Naive B cell (primary cell): ENCODE data around the gene MAFB. TPM values are rescaled to one million over a fixed set of nuclear protein-coding genes. Genes with fewer than 3 reads are reported as not detected.

Experiments used
- ATAC-seq, 2 donors: fragments of 150-1000 bp; cut with Tn5 transposase; 2 replicates each; pipeline ENCODE4 v1.10.0; 2021; ENCODE audit warnings: low read depth in 2 of 2, mild to moderate bottlenecking in 2 of 2, moderate library complexity in 2 of 2
- DNase-seq: peaks from one replicate; pipeline ENCODE4 v3.0.0; 2022
- H3K27ac Mint-ChIP-seq, 6 donors: one replicate each; pipeline ENCODE4 v1.8.0; 2020 to 2022; ENCODE audit warnings: mild to moderate bottlenecking in 6 of 6, mixed read lengths in 6 of 6, moderate library complexity in 5 of 6, inconsistent platforms in 2 of 6
- H3K27me3 Mint-ChIP-seq, 3 donors: one replicate each; pipeline ENCODE4 v1.8.0; 2021 to 2022; ENCODE audit warnings: mixed read lengths in 3 of 3, mild to moderate bottlenecking in 1 of 3
- H3K36me3 Mint-ChIP-seq, 2 donors: one replicate each; pipeline ENCODE4 v1.8.0; 2020 to 2022; ENCODE audit warnings: mixed read lengths in 2 of 2, inconsistent platforms in 1 of 2, mild to moderate bottlenecking in 1 of 2
- H3K4me1 Mint-ChIP-seq, 3 donors: one replicate each; pipeline ENCODE4 v1.8.0; 2020 to 2022; ENCODE audit warnings: mixed read lengths in 3 of 3, inconsistent platforms in 1 of 3, mild to moderate bottlenecking in 1 of 3, moderate library complexity in 1 of 3
- H3K4me3 Mint-ChIP-seq, 8 donors: one replicate each; pipeline ENCODE4 v1.8.0; 2020 to 2022; ENCODE audit warnings: mild to moderate bottlenecking in 8 of 8, mixed read lengths in 8 of 8, moderate library complexity in 8 of 8, inconsistent platforms in 2 of 8
- H3K9me3 Mint-ChIP-seq, 7 donors: one replicate each; pipeline ENCODE4 v1.8.0; 2020 to 2022; ENCODE audit warnings: mixed read lengths in 7 of 7, mild to moderate bottlenecking in 5 of 7, inconsistent platforms in 2 of 7, moderate library complexity in 1 of 7
- polyA plus RNA-seq, 6 donors: library from polyadenylated mRNA; unstranded; fragments of 300-500 nt; fragmentation: Illumina TruSeq; gene quantifications; one replicate each; pipeline ENCODE4 v1.2.3, GENCODE V29; 2021; ENCODE audit warnings: low read depth in 6 of 6

Gene MAFB
- polyA plus RNA-seq, 6 donors from 2014 or later, result 0.12 to 0.51 (median 0.32) TPM; not detected in 1

DNA sequence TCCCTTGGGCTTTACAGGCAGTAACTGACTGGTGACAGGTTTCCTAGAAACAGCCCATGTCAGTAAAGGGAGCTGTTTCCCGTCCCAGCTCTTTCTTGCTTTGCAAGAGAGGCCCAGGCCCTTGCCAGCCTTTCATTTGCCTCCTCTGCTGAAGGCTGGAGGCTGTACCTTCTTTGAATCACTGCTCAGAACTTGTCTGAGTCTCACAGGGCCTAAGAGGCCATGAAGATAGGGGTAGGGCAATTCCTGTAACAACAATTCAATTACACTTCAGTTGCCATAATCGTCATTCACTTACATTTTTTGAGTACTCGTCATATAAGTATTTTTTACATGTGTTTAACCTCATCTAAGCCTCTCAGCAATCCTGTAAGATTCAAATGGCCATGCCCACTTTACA, 25.9 kb upstream of the MAFB start:
- H3K36me3 Mint-ChIP-seq, result no peaks in the 10 kb centered on the region
- peaks cover 34 to 60% (median 41%) of the 10 kb centered on the region in 3 donors for H3K27me3 Mint-ChIP-seq

DNA sequence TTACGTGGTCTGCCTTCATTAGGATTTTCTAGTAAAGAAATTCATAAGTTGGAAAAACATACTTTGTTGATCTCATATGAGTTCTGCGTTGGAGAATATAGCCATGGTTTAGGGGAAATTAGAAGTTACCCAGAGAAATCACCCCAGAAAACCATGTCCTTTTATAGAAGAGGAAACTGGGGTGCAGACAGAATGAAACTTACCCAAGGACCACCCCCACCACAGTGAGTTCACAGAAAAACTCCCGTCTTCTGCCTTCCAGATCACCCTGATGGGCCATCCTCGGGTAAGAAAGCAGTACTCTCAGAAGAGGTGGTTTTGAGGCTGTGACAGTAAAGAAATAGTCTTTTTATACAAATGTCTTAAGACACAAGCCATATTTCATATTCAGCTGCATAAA, 25.1 kb upstream of the MAFB start:
- H3K27me3 Mint-ChIP-seq, result peaks cover 30 to 60% (median 41%) of the 10 kb centered on the region in 3 donors
- DNase-seq (no peak), ATAC-seq (no peak)
- H3K36me3 Mint-ChIP-seq, result no peaks in the 10 kb centered on the region
- H3K9me3 Mint-ChIP-seq, result no peaks in the 10 kb centered on the region
- no peak overlapping the region for H3K27ac Mint-ChIP-seq
- no peak overlapping the region for H3K4me3 Mint-ChIP-seq
- H3K4me1 Mint-ChIP-seq, result no peaks in the 10 kb centered on the region

More for the DNA sequence above, 25.9 kb upstream of the MAFB start:
- no peak for DNase-seq
- no peak for ATAC-seq
- no peaks in the 10 kb centered on the region for H3K9me3 Mint-ChIP-seq
- H3K4me1 Mint-ChIP-seq, result no peaks in the 10 kb centered on the region
- H3K27ac Mint-ChIP-seq, result no peak overlapping the region
- H3K4me3 Mint-ChIP-seq, result no peak overlapping the region

DNA sequence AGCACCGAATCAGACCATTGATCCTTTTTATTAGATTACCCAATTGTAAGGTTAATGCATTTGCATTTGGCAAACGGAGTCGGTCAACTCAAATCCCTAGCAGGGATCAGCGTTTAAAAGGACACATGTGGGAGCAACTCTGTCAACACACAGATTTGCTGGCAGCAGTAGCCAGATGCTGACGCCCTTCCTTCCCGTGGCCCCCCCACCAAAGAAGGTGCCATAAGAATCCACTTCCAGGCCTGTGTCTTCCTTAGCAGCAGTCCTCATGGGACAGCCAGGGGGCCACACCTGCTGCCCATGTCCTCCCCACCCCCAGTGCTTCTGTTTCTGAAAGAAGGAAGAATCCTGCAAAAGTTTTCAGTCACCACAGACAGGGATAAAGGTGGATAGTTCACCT, 24.5 kb upstream of the MAFB start:
- no peak overlapping the region for H3K4me3 Mint-ChIP-seq
- no peak for ATAC-seq
- no peaks in the 10 kb centered on the region for H3K9me3 Mint-ChIP-seq
- no peak for DNase-seq
- H3K27ac Mint-ChIP-seq, result no peak overlapping the region
- no peaks in the 10 kb centered on the region for H3K4me1 Mint-ChIP-seq
- peaks cover 25 to 54% (median 37%) of the 10 kb centered on the region in 3 donors for H3K27me3 Mint-ChIP-seq
- no peaks in the 10 kb centered on the region for H3K36me3 Mint-ChIP-seq

DNA sequence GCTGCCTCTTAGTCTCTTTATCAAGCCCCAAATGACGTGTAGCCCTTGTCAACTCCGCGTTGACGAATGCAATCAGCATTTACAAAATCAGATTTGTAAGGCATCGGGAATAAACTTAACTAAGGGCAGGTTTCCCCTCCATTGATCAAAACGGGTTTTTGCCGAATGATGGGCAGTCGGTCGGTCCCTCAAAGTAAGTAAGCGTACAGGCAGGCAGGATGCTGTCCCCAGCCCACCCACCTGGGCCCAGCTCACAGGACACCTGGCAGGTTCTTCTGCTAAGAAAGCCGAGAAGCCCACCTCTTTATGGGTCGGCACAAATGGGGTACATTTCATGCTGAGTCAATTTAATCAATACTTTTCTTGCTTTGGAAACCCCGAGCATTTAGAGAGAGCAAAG, 22.0 kb upstream of the MAFB start:
- Mint-ChIP-seq H3K4me3 (no peak overlapping the region), H3K4me1 (no peaks in the 10 kb centered on the region), H3K36me3 (no peaks in the 10 kb centered on the region), H3K27me3 (peaks cover 17 to 33% (median 27%) of the 10 kb centered on the region in 3 donors), H3K9me3 (no peaks in the 10 kb centered on the region), H3K27ac (no peak overlapping the region)
- ATAC-seq, result no peak
- no peak for DNase-seq

DNA sequence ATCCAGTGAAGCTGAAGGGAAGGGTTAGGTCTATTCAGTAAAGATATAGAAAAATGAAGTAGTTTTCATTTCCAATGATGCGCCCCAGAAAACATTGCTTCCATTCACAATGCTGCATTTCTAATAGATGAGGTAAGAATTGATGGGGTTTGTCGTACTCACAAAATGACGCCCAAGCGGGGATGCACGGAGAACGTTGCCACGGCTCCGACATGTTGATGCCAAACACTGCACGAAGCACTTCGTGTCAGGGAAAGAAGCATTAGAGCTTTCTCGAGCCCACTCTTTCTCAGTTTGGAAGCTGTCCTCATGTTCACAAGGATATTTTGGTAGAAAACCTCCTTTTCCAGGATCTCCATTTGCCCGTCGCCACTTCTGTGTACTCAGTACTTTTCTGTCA, 21.6 kb upstream of the MAFB start:
- Mint-ChIP-seq H3K27ac (no peak overlapping the region), H3K4me1 (no peaks in the 10 kb centered on the region), H3K4me3 (no peak overlapping the region), H3K27me3 (peaks cover 19 to 29% (median 23%) of the 10 kb centered on the region in 3 donors), H3K36me3 (no peaks in the 10 kb centered on the region), H3K9me3 (no peaks in the 10 kb centered on the region)
- no peak for ATAC-seq
- DNase-seq, result no peak

DNA sequence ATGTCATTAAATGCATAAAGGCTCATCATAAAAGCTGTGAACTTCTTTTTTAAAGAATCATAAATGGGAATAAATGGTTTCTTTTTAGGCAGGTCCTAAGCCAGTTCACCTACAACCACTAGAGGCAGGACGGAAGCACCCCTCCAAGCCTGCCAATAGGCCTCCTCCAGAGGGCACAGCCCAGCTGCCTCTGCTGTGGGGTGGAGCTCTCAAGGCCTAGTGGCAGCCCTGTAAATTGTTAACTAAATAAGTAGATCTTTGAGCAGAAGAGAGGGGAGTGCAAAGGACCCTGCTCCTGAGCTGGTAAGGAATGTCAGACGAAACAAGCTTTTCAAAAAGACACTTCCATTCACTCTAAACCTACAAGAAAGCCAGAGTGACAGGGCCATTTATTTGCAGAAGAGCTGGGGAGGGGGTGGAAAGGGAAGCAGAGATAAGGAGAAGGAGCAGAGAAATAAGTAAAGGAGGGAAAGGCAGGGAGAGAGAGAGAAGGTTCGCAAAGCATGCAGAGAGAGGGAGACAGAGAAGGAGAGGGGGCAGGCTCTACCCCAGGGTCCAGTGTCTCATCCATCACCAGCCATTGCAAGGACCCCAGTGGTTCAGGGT, 18.0 kb upstream of the MAFB start:
- DNase-seq, result no peak
- no peaks in the 10 kb centered on the region for H3K4me1 Mint-ChIP-seq
- H3K27me3 Mint-ChIP-seq, result peaks cover 23 to 28% (median 27%) of the 10 kb centered on the region in 3 donors
- H3K4me3 Mint-ChIP-seq, result peak overlapping the region in 1 of 8 donors; percentile 2
- H3K9me3 Mint-ChIP-seq, result peaks cover 0 to 2% (median 0%) of the 10 kb centered on the region in 7 donors
- H3K36me3 Mint-ChIP-seq, result no peaks in the 10 kb centered on the region
- no peak overlapping the region for H3K27ac Mint-ChIP-seq
- no peak for ATAC-seq

DNA sequence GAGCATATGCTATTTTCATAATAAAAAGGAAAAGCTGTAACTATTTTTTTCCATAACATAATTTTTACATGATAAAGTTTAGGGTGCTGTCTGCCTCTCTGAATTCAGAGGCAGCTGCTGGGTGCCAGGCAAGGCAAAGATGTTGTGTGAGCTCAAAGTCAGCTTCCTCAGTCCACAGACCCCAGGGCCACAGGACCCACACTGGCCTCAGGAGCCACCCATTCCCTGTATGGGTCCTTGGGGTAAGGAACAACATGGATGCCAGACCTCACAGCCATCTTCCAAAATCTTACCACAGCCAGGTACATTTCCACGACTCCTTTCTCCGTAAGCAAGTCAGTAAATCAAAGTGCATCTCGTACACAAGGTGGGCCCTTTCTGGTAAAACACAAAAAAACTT, 16.4 kb upstream of the MAFB start:
- Mint-ChIP-seq H3K4me1 (no peaks in the 10 kb centered on the region), H3K36me3 (no peaks in the 10 kb centered on the region), H3K27me3 (peaks cover 24 to 37% (median 25%) of the 10 kb centered on the region in 3 donors), H3K27ac (no peak overlapping the region), H3K9me3 (peaks cover 0 to 2% (median 0%) of the 10 kb centered on the region in 7 donors), H3K4me3 (no peak overlapping the region)
- ATAC-seq (no peak), DNase-seq (no peak)

DNA sequence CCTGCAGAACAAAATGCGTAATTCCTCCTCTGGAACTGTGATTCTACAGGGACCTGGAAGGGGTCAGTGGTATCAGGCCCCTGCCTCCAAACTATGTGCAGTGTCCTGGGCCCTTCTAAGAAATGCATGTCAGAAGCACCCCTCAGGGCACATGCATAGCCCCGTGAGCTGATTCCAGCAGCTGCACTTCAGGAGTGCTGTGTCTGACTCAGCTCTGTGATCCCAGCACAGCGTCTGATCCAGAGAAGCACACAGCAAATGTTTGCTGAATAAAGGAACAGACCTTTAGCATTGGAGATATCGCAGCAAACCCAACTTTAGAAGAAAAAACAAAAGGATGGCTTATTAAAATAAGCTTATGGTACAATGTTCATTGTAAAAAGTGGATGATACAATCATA, 15.8 kb upstream of the MAFB start:
- peaks cover 0 to 2% (median 0%) of the 10 kb centered on the region in 7 donors for H3K9me3 Mint-ChIP-seq
- ATAC-seq (no peak), DNase-seq (no peak)
- H3K4me3 Mint-ChIP-seq, result no peak overlapping the region
- H3K36me3 Mint-ChIP-seq, result no peaks in the 10 kb centered on the region
- H3K27me3 Mint-ChIP-seq, result peaks cover 25 to 43% (median 31%) of the 10 kb centered on the region in 3 donors
- H3K27ac Mint-ChIP-seq, result peak overlapping the region in 1 of 6 donors; percentile 9
- H3K4me1 Mint-ChIP-seq, result no peaks in the 10 kb centered on the region

DNA sequence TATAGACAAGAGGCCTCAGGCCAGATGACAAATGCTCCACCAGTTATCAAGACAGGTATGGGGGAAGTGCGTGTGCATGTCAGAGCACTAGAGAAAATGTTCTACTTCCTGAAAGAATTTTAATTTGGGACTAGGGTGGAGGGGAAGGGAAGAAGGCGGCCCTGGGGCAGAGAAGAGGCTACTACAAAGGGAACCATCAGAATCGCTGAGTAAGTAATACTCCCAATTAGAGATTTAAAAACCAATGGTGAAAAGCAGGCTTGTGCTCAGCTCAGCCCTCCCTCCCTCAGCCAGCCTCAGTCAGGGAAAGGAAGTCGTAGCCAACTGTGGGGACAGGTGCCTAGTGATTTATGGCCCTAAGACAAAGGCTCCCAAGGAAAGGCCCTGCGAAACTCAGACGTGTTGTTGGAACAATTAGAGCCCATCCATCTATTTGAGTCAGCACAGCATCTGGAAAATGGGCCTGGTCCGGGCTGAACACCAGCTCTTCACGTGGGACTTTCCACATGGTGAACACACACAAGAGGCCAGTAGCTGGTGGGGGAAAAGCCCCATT, 15.0 kb upstream of the MAFB start:
- H3K4me3 Mint-ChIP-seq, result no peak overlapping the region
- DNase-seq (no peak), ATAC-seq (no peak)
- peaks cover 0 to 2% (median 0%) of the 10 kb centered on the region in 7 donors for H3K9me3 Mint-ChIP-seq
- H3K27ac Mint-ChIP-seq, result no peak overlapping the region
- H3K27me3 Mint-ChIP-seq, result peaks cover 30 to 43% (median 32%) of the 10 kb centered on the region in 3 donors
- no peaks in the 10 kb centered on the region for H3K36me3 Mint-ChIP-seq
- no peaks in the 10 kb centered on the region for H3K4me1 Mint-ChIP-seq

DNA sequence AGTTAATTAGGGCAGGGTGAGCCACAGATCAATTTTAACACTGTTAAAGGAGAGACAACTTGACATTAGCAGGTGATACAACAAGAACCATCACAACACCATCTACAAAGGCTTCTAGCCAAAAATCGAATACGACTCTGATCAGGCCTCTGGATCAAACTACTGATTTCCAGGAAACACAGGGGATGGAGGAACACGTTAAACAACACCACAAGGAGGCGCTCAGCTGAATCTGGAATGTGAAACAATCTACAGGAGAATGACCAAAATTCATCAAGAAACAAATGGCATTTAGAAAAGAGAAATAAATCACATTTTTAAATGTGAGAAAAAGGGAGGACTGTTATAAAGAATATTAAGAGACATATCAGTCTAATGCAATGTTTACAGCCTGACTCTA, 13.5 kb upstream of the MAFB start:
- H3K27me3 Mint-ChIP-seq, result peaks cover 46 to 55% (median 46%) of the 10 kb centered on the region in 3 donors
- H3K4me3 Mint-ChIP-seq, result no peak overlapping the region
- no peak overlapping the region for H3K27ac Mint-ChIP-seq
- H3K9me3 Mint-ChIP-seq, result peaks cover 0 to 2% (median 0%) of the 10 kb centered on the region in 7 donors
- H3K36me3 Mint-ChIP-seq, result no peaks in the 10 kb centered on the region
- no peak for DNase-seq
- H3K4me1 Mint-ChIP-seq, result no peaks in the 10 kb centered on the region
- no peak for ATAC-seq

DNA sequence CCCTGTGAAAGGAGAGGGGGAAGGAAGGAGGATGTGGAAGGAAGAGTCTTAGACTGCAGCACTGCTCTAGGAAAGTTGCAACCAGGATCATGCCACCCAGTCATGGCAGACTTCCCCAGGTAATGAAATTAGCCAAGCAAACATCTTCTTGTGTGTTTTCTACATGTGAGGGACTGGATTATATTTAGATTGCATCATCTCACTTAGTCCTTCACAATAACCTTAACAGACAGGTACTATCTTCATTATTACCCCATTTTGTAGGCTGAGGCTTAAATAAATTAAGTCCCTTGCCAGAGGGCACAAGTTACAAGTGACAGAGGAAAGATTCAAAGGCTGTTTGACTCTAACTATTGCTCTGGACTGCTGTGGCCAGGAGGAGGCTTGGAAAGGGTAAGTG, 9.7 kb upstream of the MAFB start:
- Mint-ChIP-seq H3K27me3 (peaks cover 73 to 81% (median 80%) of the 10 kb centered on the region in 3 donors), H3K36me3 (peaks cover 0 to 11% of the 10 kb centered on the region in 2 donors), H3K9me3 (peaks cover 0 to 9% (median 0%) of the 10 kb centered on the region in 7 donors), H3K4me3 (no peak overlapping the region), H3K27ac (no peak overlapping the region), H3K4me1 (no peaks in the 10 kb centered on the region)
- no peak for ATAC-seq
- DNase-seq, result no peak

DNA sequence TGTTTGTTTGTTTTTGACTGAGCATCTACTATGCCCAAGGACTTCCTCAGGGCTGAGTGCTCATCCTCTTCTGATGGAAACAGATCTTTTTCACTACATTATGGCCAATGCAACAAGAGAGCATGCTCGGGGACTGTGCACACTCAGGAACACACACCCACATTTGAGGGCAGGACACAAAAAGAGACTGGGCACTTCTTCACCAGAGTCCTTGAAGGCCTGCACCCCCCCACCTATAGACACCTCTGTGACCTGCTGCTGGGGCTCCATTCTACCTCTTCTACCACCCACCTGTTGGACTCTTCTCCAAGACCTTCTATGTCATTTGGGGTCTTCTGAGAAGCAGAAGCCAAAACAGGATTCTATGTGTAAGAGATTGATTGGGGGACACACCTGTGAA, 9.2 kb upstream of the MAFB start:
- Mint-ChIP-seq H3K27ac (no peak overlapping the region), H3K4me1 (no peaks in the 10 kb centered on the region), H3K27me3 (peaks cover 70 to 81% (median 80%) of the 10 kb centered on the region in 3 donors), H3K9me3 (peaks cover 0 to 9% (median 0%) of the 10 kb centered on the region in 7 donors), H3K36me3 (peaks cover 0 to 11% of the 10 kb centered on the region in 2 donors), H3K4me3 (no peak overlapping the region)
- ATAC-seq (no peak), DNase-seq (no peak)

DNA sequence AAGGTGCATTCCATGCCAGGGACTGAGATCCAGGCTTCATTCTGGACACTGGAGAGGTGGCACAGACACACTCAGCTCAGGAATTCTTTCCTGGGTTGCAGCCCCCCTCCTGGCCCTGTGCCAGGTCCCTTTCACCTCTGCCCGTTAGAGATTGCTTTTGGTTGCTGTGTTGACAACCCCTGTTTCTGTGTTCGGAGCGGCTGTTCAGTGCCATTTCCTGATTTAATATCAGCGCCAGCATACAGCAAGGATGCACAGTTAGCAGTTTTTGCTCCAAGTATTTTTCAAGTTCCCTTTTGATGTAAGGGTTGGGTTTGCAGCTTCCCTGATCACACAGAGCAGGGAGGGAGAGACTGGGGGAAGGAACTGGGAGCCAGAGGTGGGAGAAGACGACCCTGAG, 8.5 kb upstream of the MAFB start:
- H3K4me3 Mint-ChIP-seq, result no peak overlapping the region
- DNase-seq (no peak), ATAC-seq (no peak)
- H3K27ac Mint-ChIP-seq, result no peak overlapping the region
- H3K27me3 Mint-ChIP-seq, result peaks cover 68 to 81% (median 80%) of the 10 kb centered on the region in 3 donors
- H3K36me3 Mint-ChIP-seq, result peaks cover 0 to 11% of the 10 kb centered on the region in 2 donors
- peaks cover 0 to 3% (median 2%) of the 10 kb centered on the region in 3 donors for H3K4me1 Mint-ChIP-seq
- peaks cover 0 to 7% (median 0%) of the 10 kb centered on the region in 7 donors for H3K9me3 Mint-ChIP-seq

DNA sequence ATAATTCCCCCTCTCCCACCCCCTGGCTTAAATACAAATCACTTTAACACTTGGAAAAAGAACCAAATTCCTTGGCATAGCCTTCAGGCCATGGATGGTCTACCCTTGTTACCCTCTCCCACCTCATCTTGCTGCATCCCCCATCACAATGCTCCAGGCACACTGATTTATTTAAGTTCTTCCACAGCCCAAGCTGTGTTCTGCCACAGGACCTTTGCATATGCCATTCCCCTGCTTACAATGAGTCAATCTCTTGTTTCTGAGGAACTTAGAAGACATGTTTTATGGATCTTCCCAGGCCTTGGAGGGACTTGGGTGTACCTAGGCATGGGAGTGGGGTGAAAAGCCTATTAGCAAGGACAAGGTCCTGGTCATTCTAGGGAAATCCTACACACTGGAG, 6.2 kb upstream of the MAFB start:
- peaks cover 0 to 11% of the 10 kb centered on the region in 2 donors for H3K36me3 Mint-ChIP-seq
- no peak overlapping the region for H3K4me3 Mint-ChIP-seq
- ATAC-seq (no peak), DNase-seq (no peak)
- peaks cover 3 to 18% (median 6%) of the 10 kb centered on the region in 3 donors for H3K4me1 Mint-ChIP-seq
- H3K27ac Mint-ChIP-seq, result peak overlapping the region in 1 of 6 donors; percentile 17
- peaks cover 0 to 7% (median 0%) of the 10 kb centered on the region in 7 donors for H3K9me3 Mint-ChIP-seq
- H3K27me3 Mint-ChIP-seq, result peaks cover 72 to 86% (median 83%) of the 10 kb centered on the region in 3 donors
